ENCODE measurements around the gene LTBP2.

LTBP2 gene

GRCh38 chr14:74521756-74522155 is 90.3 kb downstream of the LTBP2 start:
- TF ChIP-seq CTCF (IDR thresholded peaks at IDR 0.05; ENCODE audit: borderline replicate concordance, insufficient read depth, low read depth, low read length) = no peak
- H3K4me3 ChIP-seq (ENCODE audit: low read depth, low read length) = no peak overlapping the region

GRCh38 chr14:74519316-74520074 is 92.5 kb downstream of the LTBP2 start:
- no peak for TF ChIP-seq CTCF (IDR thresholded peaks at IDR 0.05; ENCODE audit: borderline replicate concordance, insufficient read depth, low read depth, low read length)
- no peak overlapping the region for H3K4me3 ChIP-seq (ENCODE audit: low read depth, low read length)

- no peak for TF ChIP-seq CTCF (IDR thresholded peaks at IDR 0.05; ENCODE audit: borderline replicate concordance, insufficient read depth, low read depth, low read length)
- no peak overlapping the region for H3K4me3 ChIP-seq (ENCODE audit: low read depth, low read length)
Measured at GRCh38 chr14:74518221-74518620, 93.8 kb downstream of the LTBP2 start.

- no peak overlapping the region for H3K4me3 ChIP-seq (ENCODE audit: low read depth, low read length)
- no peak for TF ChIP-seq CTCF (IDR thresholded peaks at IDR 0.05; ENCODE audit: borderline replicate concordance, insufficient read depth, low read depth, low read length)
Measured at GRCh38 chr14:74517731-74518130, 94.3 kb downstream of the LTBP2 start.

- H3K4me3 ChIP-seq (ENCODE audit: low read depth, low read length) = no peak overlapping the region
- TF ChIP-seq CTCF (IDR thresholded peaks at IDR 0.05; ENCODE audit: borderline replicate concordance, insufficient read depth, low read depth, low read length) = no peak
Measured at GRCh38 chr14:74516451-74517160, 95.4 kb downstream of the LTBP2 start.

GRCh38 chr14:74515891-74516412 is 96.1 kb downstream of the LTBP2 start:
- H3K4me3 ChIP-seq (ENCODE audit: low read depth, low read length) = no peak overlapping the region
- TF ChIP-seq CTCF (IDR thresholded peaks at IDR 0.05; ENCODE audit: borderline replicate concordance, insufficient read depth, low read depth, low read length) = no peak
